ENCODE measurements around the gene HK1. TPM values are rescaled to one million over a fixed set of nuclear protein-coding genes. Genes with fewer than 3 reads are reported as not detected.

HK1 gene
- total and polyA plus RNA-seq, 3 experiments from 2014 or later: 144 to 153 (median 151) TPM

GRCh38 chr10:69375307-69376151 lies 97.2 kb downstream of the HK1 start:
- Mint-ChIP-seq H3K9me3 (no peaks in the 10 kb centered on the region), H3K27me3 (no peaks in the 10 kb centered on the region), H3K4me1 (peaks cover 0 to 12% (median 3%) of the 10 kb centered on the region in 3 donors), H3K27ac (peak overlapping the region in 4 of 8 donors; percentile 33 to 91 (median 81)), H3K36me3 (peaks cover 14 to 89% (median 23%) of the 10 kb centered on the region in 3 donors), H3K4me3 (no peak overlapping the region)
- CTCF ChIA-PET: interaction anchor here (1.1 kb wide), 1 partner anchor 17 kb away, joined by 3 read pairs; no protein-coding TSS in a partner anchor
- H3K4me3 ChIP-seq (ENCODE audit: low read length): no peak overlapping the region
- peaks cover 42% of the 10 kb centered on the region for H3K36me3 ChIP-seq (ENCODE audit: insufficient read depth, low read length)
- no peak for DNase-seq
- POLR2A ChIA-PET: interaction anchor here (0.8 kb wide), 1 partner anchor 13 kb away, joined by 3 read pairs; no protein-coding TSS in a partner anchor
- H3K4me1 ChIP-seq (ENCODE audit: insufficient read depth, low read length): no peaks in the 10 kb centered on the region
- H3K9me3 ChIP-seq (ENCODE audit: low read length): no peaks in the 10 kb centered on the region
- no peaks in the 10 kb centered on the region for H3K27me3 ChIP-seq (ENCODE audit: insufficient read depth, low read length, poor library complexity, severe bottlenecking)
- H3K27ac ChIP-seq (ENCODE audit: low read depth, low read length): no peak overlapping the region

DNA sequence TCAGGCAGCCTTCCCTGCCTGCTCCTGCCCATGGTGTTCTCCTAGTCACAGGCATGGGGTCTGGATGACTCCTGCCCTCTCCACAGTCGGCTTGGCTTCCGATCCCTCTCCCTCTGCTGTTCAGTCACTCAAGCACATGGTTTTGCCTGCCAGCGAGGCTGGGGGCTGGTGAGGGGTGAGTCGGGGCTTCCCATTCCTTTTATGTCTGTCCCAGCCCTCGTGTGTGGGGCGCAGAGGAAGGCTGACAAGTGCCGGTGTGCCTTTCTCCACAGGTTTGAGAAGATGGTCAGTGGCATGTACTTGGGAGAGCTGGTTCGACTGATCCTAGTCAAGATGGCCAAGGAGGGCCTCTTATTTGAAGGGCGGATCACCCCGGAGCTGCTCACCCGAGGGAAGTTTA lies 98.4 kb downstream of the HK1 start:
- Histone ChIP-seq H3K27ac (ENCODE audit: low read depth, low read length) (no peak overlapping the region), H3K4me1 (ENCODE audit: insufficient read depth, low read length) (no peaks in the 10 kb centered on the region), H3K4me3 (ENCODE audit: low read length) (no peak overlapping the region), H3K9me3 (ENCODE audit: low read length) (no peaks in the 10 kb centered on the region), H3K36me3 (ENCODE audit: insufficient read depth, low read length) (peaks cover 44% of the 10 kb centered on the region), H3K27me3 (ENCODE audit: insufficient read depth, low read length, poor library complexity, severe bottlenecking) (no peaks in the 10 kb centered on the region)
- POLR2A ChIA-PET: interaction anchor here (0.8 kb wide), 1 partner anchor 14 kb away, joined by 3 read pairs; no protein-coding TSS in a partner anchor
- CTCF ChIA-PET: no interaction called here
- Mint-ChIP-seq H3K4me1 (peaks cover 0 to 7% (median 3%) of the 10 kb centered on the region in 3 donors), H3K27me3 (no peaks in the 10 kb centered on the region), H3K27ac (peak overlapping the region in 2 of 8 donors; percentile 2 to 84), H3K4me3 (no peak overlapping the region), H3K36me3 (peaks cover 11 to 87% (median 17%) of the 10 kb centered on the region in 3 donors), H3K9me3 (no peaks in the 10 kb centered on the region)
- no peak for DNase-seq

- Histone ChIP-seq H3K9me3 (ENCODE audit: low read length) (no peaks in the 10 kb centered on the region), H3K27me3 (ENCODE audit: insufficient read depth, low read length, poor library complexity, severe bottlenecking) (no peaks in the 10 kb centered on the region), H3K36me3 (ENCODE audit: insufficient read depth, low read length) (peaks cover 44% of the 10 kb centered on the region), H3K4me1 (ENCODE audit: insufficient read depth, low read length) (no peaks in the 10 kb centered on the region), H3K4me3 (ENCODE audit: low read length) (no peak overlapping the region), H3K27ac (ENCODE audit: low read depth, low read length) (no peak overlapping the region)
- H3K27me3 Mint-ChIP-seq: no peaks in the 10 kb centered on the region
- peaks cover 0 to 7% (median 3%) of the 10 kb centered on the region in 3 donors for H3K4me1 Mint-ChIP-seq
- H3K9me3 Mint-ChIP-seq: no peaks in the 10 kb centered on the region
- peak overlapping the region in 2 of 8 donors; percentile 58 to 74 for H3K27ac Mint-ChIP-seq
- ChIA-PET CTCF (no interaction called here), POLR2A (no interaction called here)
- H3K36me3 Mint-ChIP-seq: peaks cover 8 to 87% (median 16%) of the 10 kb centered on the region in 3 donors
- H3K4me3 Mint-ChIP-seq: no peak overlapping the region
- no peak for DNase-seq
Measured at GRCh38 chr10:69377191-69377590, 98.9 kb downstream of the HK1 start.

DNA sequence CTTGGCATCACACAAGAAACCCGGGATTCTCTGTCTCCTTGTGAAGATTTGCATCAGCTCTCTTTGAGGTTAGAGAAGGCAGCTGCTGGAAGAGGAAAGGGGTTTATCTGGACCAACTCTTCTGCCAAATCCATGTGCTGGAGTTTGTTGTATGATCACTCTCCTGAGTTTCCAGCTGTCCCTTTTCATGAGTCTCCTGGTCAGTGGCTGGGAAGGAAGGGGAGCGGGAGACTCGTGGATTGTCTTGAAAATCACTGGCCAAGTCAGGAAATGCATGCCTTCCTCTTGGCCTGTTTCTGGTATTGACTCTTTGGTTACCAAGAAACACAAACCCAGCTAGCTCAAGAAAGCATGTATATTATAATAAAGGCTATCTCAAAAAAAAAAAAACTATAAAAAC lies 99.6 kb downstream of the HK1 start:
- Histone ChIP-seq H3K4me3 (ENCODE audit: low read length) (no peak overlapping the region), H3K36me3 (ENCODE audit: insufficient read depth, low read length) (peaks cover 44% of the 10 kb centered on the region), H3K27me3 (ENCODE audit: insufficient read depth, low read length, poor library complexity, severe bottlenecking) (no peaks in the 10 kb centered on the region), H3K4me1 (ENCODE audit: insufficient read depth, low read length) (no peaks in the 10 kb centered on the region), H3K9me3 (ENCODE audit: low read length) (no peaks in the 10 kb centered on the region), H3K27ac (ENCODE audit: low read depth, low read length) (no peak overlapping the region)
- peaks cover 0 to 7% (median 3%) of the 10 kb centered on the region in 3 donors for H3K4me1 Mint-ChIP-seq
- H3K27ac Mint-ChIP-seq: peak overlapping the region in 7 of 8 donors; percentile 10 to 87 (median 72)
- no peaks in the 10 kb centered on the region for H3K27me3 Mint-ChIP-seq
- peaks cover 8 to 89% (median 17%) of the 10 kb centered on the region in 3 donors for H3K36me3 Mint-ChIP-seq
- no peak for DNase-seq
- POLR2A ChIA-PET: no interaction called here
- no peaks in the 10 kb centered on the region for H3K9me3 Mint-ChIP-seq
- CTCF ChIA-PET: interaction anchor here (1.2 kb wide), 1 partner anchor 149 kb away, joined by 3 read pairs; no protein-coding TSS in a partner anchor
- H3K4me3 Mint-ChIP-seq: no peak overlapping the region

DNA sequence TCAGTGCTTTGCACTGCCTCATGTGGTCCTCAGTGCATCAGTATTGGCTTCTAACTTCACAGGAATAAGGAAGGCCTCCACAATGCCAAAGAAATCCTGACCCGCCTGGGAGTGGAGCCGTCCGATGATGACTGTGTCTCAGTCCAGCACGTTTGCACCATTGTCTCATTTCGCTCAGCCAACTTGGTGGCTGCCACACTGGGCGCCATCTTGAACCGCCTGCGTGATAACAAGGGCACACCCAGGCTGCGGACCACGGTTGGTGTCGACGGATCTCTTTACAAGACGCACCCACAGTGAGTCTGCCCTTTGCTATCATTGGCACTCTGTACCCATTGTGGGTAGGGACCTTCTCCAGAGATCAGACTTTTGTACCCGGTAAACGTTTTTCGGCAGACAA lies 101.5 kb downstream of the HK1 start:
- H3K27ac ChIP-seq (ENCODE audit: low read depth, low read length): no peak overlapping the region
- POLR2A ChIA-PET: no interaction called here
- H3K4me1 ChIP-seq (ENCODE audit: insufficient read depth, low read length): no peaks in the 10 kb centered on the region
- peak overlapping the region in 3 of 8 donors; percentile 16 to 58 (median 21) for H3K27ac Mint-ChIP-seq
- no peaks in the 10 kb centered on the region for H3K27me3 Mint-ChIP-seq
- H3K36me3 ChIP-seq (ENCODE audit: insufficient read depth, low read length): peaks cover 53% of the 10 kb centered on the region
- DNase-seq: no peak
- H3K4me1 Mint-ChIP-seq: peaks cover 0 to 3% (median 0%) of the 10 kb centered on the region in 3 donors
- H3K36me3 Mint-ChIP-seq: peaks cover 8 to 89% (median 22%) of the 10 kb centered on the region in 3 donors
- H3K4me3 Mint-ChIP-seq: no peak overlapping the region
- H3K9me3 Mint-ChIP-seq: no peaks in the 10 kb centered on the region
- no peaks in the 10 kb centered on the region for H3K27me3 ChIP-seq (ENCODE audit: insufficient read depth, low read length, poor library complexity, severe bottlenecking)
- CTCF ChIA-PET: interaction anchor here (1.3 to 1.4 kb wide), 2 partner anchors 9 to 127 kb away, joined by 3 read pairs; no protein-coding TSS in a partner anchor
- H3K9me3 ChIP-seq (ENCODE audit: low read length): no peaks in the 10 kb centered on the region
- H3K4me3 ChIP-seq (ENCODE audit: low read length): no peak overlapping the region

GRCh38 chr10:69382382-69383117 lies 104.3 kb downstream of the HK1 start:
- H3K4me1 Mint-ChIP-seq: no peaks in the 10 kb centered on the region
- H3K4me1 ChIP-seq (ENCODE audit: insufficient read depth, low read length): no peaks in the 10 kb centered on the region
- peak overlapping the region in 3 of 8 donors; percentile 21 to 66 (median 35) for H3K27ac Mint-ChIP-seq
- H3K27me3 ChIP-seq (ENCODE audit: insufficient read depth, low read length, poor library complexity, severe bottlenecking): no peaks in the 10 kb centered on the region
- H3K36me3 ChIP-seq (ENCODE audit: insufficient read depth, low read length): peaks cover 62% of the 10 kb centered on the region
- H3K27ac ChIP-seq (ENCODE audit: low read depth, low read length): no peak overlapping the region
- ChIA-PET CTCF (no interaction called here), POLR2A (interaction anchor here (0.6 kb wide), 1 partner anchor 64 kb away, joined by 4 read pairs; no protein-coding TSS in a partner anchor)
- no peaks in the 10 kb centered on the region for H3K9me3 ChIP-seq (ENCODE audit: low read length)
- no peaks in the 10 kb centered on the region for H3K27me3 Mint-ChIP-seq
- no peak for DNase-seq
- no peak overlapping the region for H3K4me3 ChIP-seq (ENCODE audit: low read length)
- H3K36me3 Mint-ChIP-seq: peaks cover 8 to 91% (median 21%) of the 10 kb centered on the region in 3 donors
- no peaks in the 10 kb centered on the region for H3K9me3 Mint-ChIP-seq
- H3K4me3 Mint-ChIP-seq: no peak overlapping the region

DNA sequence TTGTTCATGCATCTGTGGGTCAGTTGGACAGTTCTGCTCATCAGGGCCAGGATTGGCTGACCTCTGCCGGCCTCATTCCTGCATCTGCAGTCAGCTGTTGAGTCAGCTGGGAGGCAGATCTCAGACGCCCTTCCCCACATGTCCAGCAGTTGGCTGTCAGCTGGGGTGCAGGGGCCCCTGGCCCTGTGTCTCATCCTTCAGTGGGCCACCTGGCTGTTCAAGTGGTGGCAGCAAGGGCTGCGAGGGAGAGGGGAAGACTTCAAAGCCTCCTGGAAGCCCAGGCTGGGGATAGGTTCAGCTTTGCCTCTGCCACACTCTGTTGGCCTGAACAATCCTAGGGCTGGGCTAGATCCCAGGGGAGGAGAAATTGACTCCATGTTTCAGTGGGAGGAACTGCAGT lies 105.3 kb downstream of the HK1 start:
- CTCF ChIA-PET: no interaction called here
- Mint-ChIP-seq H3K4me1 (no peaks in the 10 kb centered on the region), H3K36me3 (peaks cover 5 to 92% (median 20%) of the 10 kb centered on the region in 3 donors), H3K27ac (peak overlapping the region in 4 of 8 donors; percentile 24 to 66 (median 34)), H3K4me3 (no peak overlapping the region), H3K27me3 (no peaks in the 10 kb centered on the region), H3K9me3 (no peaks in the 10 kb centered on the region)
- POLR2A ChIA-PET: no interaction called here
- no peaks in the 10 kb centered on the region for H3K27me3 ChIP-seq (ENCODE audit: insufficient read depth, low read length, poor library complexity, severe bottlenecking)
- no peak overlapping the region for H3K4me3 ChIP-seq (ENCODE audit: low read length)
- DNase-seq: no peak
- no peaks in the 10 kb centered on the region for H3K9me3 ChIP-seq (ENCODE audit: low read length)
- H3K4me1 ChIP-seq (ENCODE audit: insufficient read depth, low read length): no peaks in the 10 kb centered on the region
- no peak overlapping the region for H3K27ac ChIP-seq (ENCODE audit: low read depth, low read length)
- H3K36me3 ChIP-seq (ENCODE audit: insufficient read depth, low read length): peaks cover 61% of the 10 kb centered on the region
